ENCODE results near the gene LMAN2.

The LMAN2 gene

GRCh38 chr5:177311723-177312648 is 39.5 kb downstream of the LMAN2 start, which contains the start of gene MXD3:
TSS of gene MXD3 (minus strand) at chr5:177311898. CDS start at chr5:177311830, 68 bp downstream.
- CTCF ChIA-PET = interaction anchor here (0.7 to 2.8 kb wide), 14 partner anchors 10 to 190 kb away, joined by 3 to 13 read pairs (median 4); no protein-coding TSS in a partner anchor
- WGBS (ENCODE audit: insufficient coverage) = 0% methylated on average over 63 of the region's 78 CpGs
- peaks cover 0 to 23% (median 0%) of the 10 kb centered on the region in 4 experiments for H3K36me3 ChIP-seq (ENCODE audit: control insufficient read depth in 4 of 4, insufficient read depth in 4 of 4, low read length in 3 of 4)
- H3K9me3 ChIP-seq (ENCODE audit: control extremely low read depth in 1 of 5, control insufficient read depth in 4 of 5, insufficient read depth in 2 of 5, low read depth in 1 of 5, low read length in 4 of 5) = no peaks in the 10 kb centered on the region
- POLR2A ChIA-PET = interaction anchor here (0.6 to 1.2 kb wide), 2 partner anchors 12 to 20 kb away, joined by 3 to 4 read pairs; no protein-coding TSS in a partner anchor
- peak within 1 kb of the TSS; percentile 41 to 89 (median 70) for H3K4me3 ChIP-seq (ENCODE audit: control insufficient read depth in 1 of 7, extremely low read depth in 1 of 7, insufficient read depth in 4 of 7, low read depth in 2 of 7, low read length in 6 of 7)
- peaks cover 4 to 63% (median 59%) of the 10 kb centered on the region in 4 experiments for H3K4me1 ChIP-seq (ENCODE audit: control extremely low read depth in 1 of 4, control insufficient read depth in 4 of 4, insufficient read depth in 4 of 4, low read length in 3 of 4)
- DNase-seq = peak; percentile 94 to 97 (median 96)
- no peaks in the 10 kb centered on the region for H3K27me3 ChIP-seq (replicated peaks in 2 of 5; ENCODE audit: control insufficient read depth in 4 of 5, insufficient read depth in 5 of 5, low read length in 4 of 5)
- H3K27ac ChIP-seq (ENCODE audit: insufficient read depth in 1 of 2, low read depth in 1 of 2, low read length in 2 of 2, poor library complexity in 1 of 2, severe bottlenecking in 2 of 2) = peak within 1 kb of the TSS in 1 of 2 experiments; percentile 58

- Histone ChIP-seq H3K9me3 (ENCODE audit: control extremely low read depth in 1 of 5, control insufficient read depth in 4 of 5, insufficient read depth in 2 of 5, low read depth in 1 of 5, low read length in 4 of 5) (no peaks in the 10 kb centered on the region), H3K27me3 (replicated peaks in 2 of 5; ENCODE audit: control insufficient read depth in 4 of 5, insufficient read depth in 5 of 5, low read length in 4 of 5) (no peaks in the 10 kb centered on the region), H3K4me1 (ENCODE audit: control extremely low read depth in 1 of 4, control insufficient read depth in 4 of 4, insufficient read depth in 4 of 4, low read length in 3 of 4) (peaks cover 4 to 69% (median 66%) of the 10 kb centered on the region in 4 experiments), H3K27ac (ENCODE audit: insufficient read depth in 1 of 2, low read depth in 1 of 2, low read length in 2 of 2, poor library complexity in 1 of 2, severe bottlenecking in 2 of 2) (no peak overlapping the region), H3K4me3 (ENCODE audit: control insufficient read depth in 1 of 7, extremely low read depth in 1 of 7, insufficient read depth in 4 of 7, low read depth in 2 of 7, low read length in 6 of 7) (peak overlapping the region; percentile 41 to 89 (median 70)), H3K36me3 (ENCODE audit: control insufficient read depth in 4 of 4, insufficient read depth in 4 of 4, low read length in 3 of 4) (peaks cover 0 to 28% (median 2%) of the 10 kb centered on the region in 4 experiments)
- ChIA-PET CTCF (interaction anchor here (1.1 to 5.6 kb wide), 8 partner anchors 9 to 197 kb away, joined by 3 to 42 read pairs (median 9); no protein-coding TSS in a partner anchor), POLR2A (interaction anchor here (0.8 to 1.0 kb wide), 2 partner anchors 10 to 11 kb away, joined by 3 to 4 read pairs; no protein-coding TSS in a partner anchor)
- WGBS (ENCODE audit: insufficient coverage) = 0% methylated on average over 20 of the region's 23 CpGs
- no peak for DNase-seq
Measured at GRCh38 chr5:177311392-177311722, 40.1 kb downstream of the LMAN2 start.

DNA sequence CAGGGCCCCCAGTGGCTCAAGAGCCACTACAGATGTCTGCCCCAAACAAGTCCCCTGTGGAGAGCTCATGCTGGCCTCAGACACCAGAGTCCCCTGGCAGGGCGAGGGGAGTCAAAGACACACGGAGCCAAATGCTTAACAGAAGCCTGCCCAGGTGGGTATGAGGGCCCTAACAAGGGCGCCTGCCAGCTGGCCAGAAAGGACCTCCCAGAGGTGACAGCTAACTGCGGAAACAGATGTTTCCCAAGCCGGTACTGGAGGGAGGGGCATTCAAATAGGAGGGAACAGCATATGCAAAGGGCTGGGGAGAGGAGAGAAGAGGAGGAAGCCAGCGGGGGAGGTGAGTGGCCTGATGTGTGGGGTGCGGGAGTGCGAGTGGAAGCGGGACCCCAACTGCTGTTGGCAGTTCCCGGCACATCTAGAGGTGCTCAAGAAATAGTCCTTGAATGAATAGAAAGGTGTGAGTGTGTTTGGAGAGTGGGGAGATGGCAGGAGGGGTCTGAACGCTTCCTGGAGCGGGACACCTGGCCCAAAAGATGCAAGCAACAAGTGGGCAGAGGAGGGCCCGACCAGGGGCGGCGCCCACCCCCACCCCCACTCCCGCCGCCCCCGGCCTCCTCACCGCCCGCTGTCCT is 40.6 kb downstream of the LMAN2 start:
- Histone ChIP-seq H3K4me1 (ENCODE audit: control extremely low read depth in 1 of 4, control insufficient read depth in 4 of 4, insufficient read depth in 4 of 4, low read length in 3 of 4) (peaks cover 4 to 74% (median 70%) of the 10 kb centered on the region in 4 experiments), H3K27ac (ENCODE audit: insufficient read depth in 1 of 2, low read depth in 1 of 2, low read length in 2 of 2, poor library complexity in 1 of 2, severe bottlenecking in 2 of 2) (no peak overlapping the region), H3K27me3 (replicated peaks in 2 of 5; ENCODE audit: control insufficient read depth in 4 of 5, insufficient read depth in 5 of 5, low read length in 4 of 5) (no peaks in the 10 kb centered on the region), H3K36me3 (ENCODE audit: control insufficient read depth in 4 of 4, insufficient read depth in 4 of 4, low read length in 3 of 4) (peaks cover 0 to 33% (median 4%) of the 10 kb centered on the region in 4 experiments), H3K4me3 (ENCODE audit: control insufficient read depth in 1 of 7, extremely low read depth in 1 of 7, insufficient read depth in 4 of 7, low read depth in 2 of 7, low read length in 6 of 7) (peak overlapping the region; percentile 13 to 89 (median 70)), H3K9me3 (ENCODE audit: control extremely low read depth in 1 of 5, control insufficient read depth in 4 of 5, insufficient read depth in 2 of 5, low read depth in 1 of 5, low read length in 4 of 5) (no peaks in the 10 kb centered on the region)
- WGBS (ENCODE audit: insufficient coverage) = 0% methylated on average over 8 of the region's 20 CpGs
- DNase-seq = peak; percentile 83 to 97 (median 95)
- ChIA-PET POLR2A (interaction anchor here (0.6 to 1.0 kb wide), 3 partner anchors 9 to 11 kb away, joined by 3 to 4 read pairs (median 4); no protein-coding TSS in a partner anchor), CTCF (interaction anchor here (1.0 to 5.6 kb wide), 21 partner anchors 9 to 197 kb away, joined by 3 to 42 read pairs (median 10); partner anchors contain the start of genes LMAN2, RGS14 and SLC34A1)

DNA sequence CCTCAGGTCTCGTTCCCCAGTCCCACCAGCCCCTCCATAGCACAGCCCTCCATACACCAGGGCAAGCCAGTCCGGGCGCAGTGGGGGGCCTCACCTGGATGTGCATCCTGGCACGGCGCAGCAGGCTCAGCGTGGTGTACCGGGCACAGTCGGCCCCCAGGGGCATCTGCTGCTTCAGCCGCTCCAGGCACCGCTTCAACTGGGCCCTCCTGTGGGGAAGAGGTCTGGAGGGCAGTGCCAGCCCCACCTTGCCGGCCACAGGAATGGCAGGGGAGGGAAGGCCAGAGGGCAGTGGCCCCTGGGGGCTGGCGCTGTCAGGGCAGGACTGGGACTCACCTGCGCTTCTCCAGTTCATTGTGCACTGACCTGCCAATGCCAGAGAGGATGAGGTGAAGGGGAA is 41.1 kb downstream of the LMAN2 start:
- Histone ChIP-seq H3K27me3 (replicated peaks in 2 of 5; ENCODE audit: control insufficient read depth in 4 of 5, insufficient read depth in 5 of 5, low read length in 4 of 5) (no peaks in the 10 kb centered on the region), H3K4me3 (ENCODE audit: control insufficient read depth in 1 of 7, extremely low read depth in 1 of 7, insufficient read depth in 4 of 7, low read depth in 2 of 7, low read length in 6 of 7) (peak overlapping the region in 5 of 7 experiments; percentile 26 to 89 (median 73)), H3K27ac (ENCODE audit: insufficient read depth in 1 of 2, low read depth in 1 of 2, low read length in 2 of 2, poor library complexity in 1 of 2, severe bottlenecking in 2 of 2) (no peak overlapping the region), H3K4me1 (ENCODE audit: control extremely low read depth in 1 of 4, control insufficient read depth in 4 of 4, insufficient read depth in 4 of 4, low read length in 3 of 4) (peaks cover 7 to 79% (median 76%) of the 10 kb centered on the region in 4 experiments), H3K9me3 (ENCODE audit: control extremely low read depth in 1 of 5, control insufficient read depth in 4 of 5, insufficient read depth in 2 of 5, low read depth in 1 of 5, low read length in 4 of 5) (no peaks in the 10 kb centered on the region), H3K36me3 (ENCODE audit: control insufficient read depth in 4 of 4, insufficient read depth in 4 of 4, low read length in 3 of 4) (peaks cover 0 to 38% (median 6%) of the 10 kb centered on the region in 4 experiments)
- no peak for DNase-seq
- ChIA-PET POLR2A (interaction anchor here (0.6 to 1.0 kb wide), 3 partner anchors 9 to 10 kb away, joined by 3 to 4 read pairs (median 4); no protein-coding TSS in a partner anchor), CTCF (interaction anchor here (0.7 to 5.6 kb wide), 29 partner anchors 9 to 198 kb away, joined by 3 to 42 read pairs (median 7); partner anchors contain the start of genes LMAN2, PDLIM7, RGS14 and SLC34A1)
- WGBS (ENCODE audit: insufficient coverage) = 97% methylated on average over 12 of the region's 13 CpGs

DNA sequence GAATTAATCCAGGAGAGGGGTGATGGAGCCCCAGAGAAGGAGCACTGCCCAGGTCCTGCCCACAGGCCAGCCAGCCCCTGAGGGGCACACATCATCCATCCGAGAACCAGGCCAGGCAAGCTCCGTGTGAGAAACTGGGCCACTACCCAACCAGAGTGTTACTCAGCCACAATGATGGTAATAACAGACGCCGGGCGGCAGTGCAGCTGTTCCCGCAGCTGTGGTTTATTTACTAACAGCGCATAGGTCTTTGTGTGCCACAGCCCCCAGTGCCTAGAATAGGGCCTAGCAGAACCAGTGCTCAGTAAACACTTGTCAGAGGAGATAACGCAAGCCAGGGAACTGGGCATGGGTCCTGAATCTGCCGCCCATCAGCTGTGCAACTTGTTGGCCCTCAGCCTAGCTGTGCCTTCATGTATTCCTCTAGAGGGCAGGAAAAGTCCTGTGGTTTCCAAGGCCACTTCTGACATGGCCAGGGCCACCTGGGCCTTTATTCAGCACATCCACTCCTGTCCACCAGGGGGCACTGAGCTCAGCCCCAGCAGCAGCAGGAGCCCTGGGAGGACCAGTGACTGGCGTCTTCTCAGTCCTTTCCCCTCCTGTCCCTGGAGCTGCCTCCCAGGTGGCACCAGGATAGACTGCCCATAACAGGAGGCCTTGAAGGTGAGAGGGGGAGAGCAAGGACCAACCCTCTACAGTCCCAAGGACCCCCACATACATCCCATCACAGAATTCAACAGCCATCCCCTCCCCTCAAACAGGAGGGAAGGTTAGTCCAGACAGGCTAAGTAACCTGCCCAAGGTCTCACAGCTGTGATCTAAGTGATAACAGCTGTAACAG is 41.9 kb downstream of the LMAN2 start:
- Histone ChIP-seq H3K27ac (ENCODE audit: insufficient read depth in 1 of 2, low read depth in 1 of 2, low read length in 2 of 2, poor library complexity in 1 of 2, severe bottlenecking in 2 of 2) (no peak overlapping the region), H3K9me3 (ENCODE audit: control extremely low read depth in 1 of 5, control insufficient read depth in 4 of 5, insufficient read depth in 2 of 5, low read depth in 1 of 5, low read length in 4 of 5) (no peaks in the 10 kb centered on the region), H3K36me3 (ENCODE audit: control insufficient read depth in 4 of 4, insufficient read depth in 4 of 4, low read length in 3 of 4) (peaks cover 0 to 38% (median 7%) of the 10 kb centered on the region in 4 experiments), H3K27me3 (replicated peaks in 2 of 5; ENCODE audit: control insufficient read depth in 4 of 5, insufficient read depth in 5 of 5, low read length in 4 of 5) (no peaks in the 10 kb centered on the region), H3K4me1 (ENCODE audit: control extremely low read depth in 1 of 4, control insufficient read depth in 4 of 4, insufficient read depth in 4 of 4, low read length in 3 of 4) (peaks cover 7 to 86% (median 83%) of the 10 kb centered on the region in 4 experiments), H3K4me3 (ENCODE audit: control insufficient read depth in 1 of 7, extremely low read depth in 1 of 7, insufficient read depth in 4 of 7, low read depth in 2 of 7, low read length in 6 of 7) (peak overlapping the region in 1 of 7 experiments; percentile 81)
- 89% methylated on average over 6 of the region's 10 CpGs for WGBS (ENCODE audit: insufficient coverage)
- CTCF ChIA-PET = interaction anchor here (0.7 to 5.6 kb wide), 35 partner anchors 8 to 198 kb away, joined by 3 to 42 read pairs (median 6); partner anchors contain the start of genes LMAN2, PDLIM7, RGS14 and SLC34A1
- POLR2A ChIA-PET = no interaction called here
- DNase-seq = peak; percentile 65 to 77 (median 76)

GRCh38 chr5:177308740-177309139 is 42.7 kb downstream of the LMAN2 start:
- H3K4me3 ChIP-seq (ENCODE audit: control insufficient read depth in 1 of 7, extremely low read depth in 1 of 7, insufficient read depth in 4 of 7, low read depth in 2 of 7, low read length in 6 of 7) = peak overlapping the region in 3 of 7 experiments; percentile 4 to 35 (median 4)
- 92% methylated on average over 11 of the region's 11 CpGs for WGBS (ENCODE audit: insufficient coverage)
- no peaks in the 10 kb centered on the region for H3K27me3 ChIP-seq (replicated peaks in 2 of 5; ENCODE audit: control insufficient read depth in 4 of 5, insufficient read depth in 5 of 5, low read length in 4 of 5)
- H3K36me3 ChIP-seq (ENCODE audit: control insufficient read depth in 4 of 4, insufficient read depth in 4 of 4, low read length in 3 of 4) = peaks cover 0 to 38% (median 7%) of the 10 kb centered on the region in 4 experiments
- H3K4me1 ChIP-seq (ENCODE audit: control extremely low read depth in 1 of 4, control insufficient read depth in 4 of 4, insufficient read depth in 4 of 4, low read length in 3 of 4) = peaks cover 12 to 93% (median 90%) of the 10 kb centered on the region in 4 experiments
- H3K27ac ChIP-seq (ENCODE audit: insufficient read depth in 1 of 2, low read depth in 1 of 2, low read length in 2 of 2, poor library complexity in 1 of 2, severe bottlenecking in 2 of 2) = no peak overlapping the region
- POLR2A ChIA-PET = interaction anchor here (1.6 kb wide), 1 partner anchor 53 kb away, joined by 5 read pairs; no protein-coding TSS in a partner anchor
- DNase-seq = no peak
- H3K9me3 ChIP-seq (ENCODE audit: control extremely low read depth in 1 of 5, control insufficient read depth in 4 of 5, insufficient read depth in 2 of 5, low read depth in 1 of 5, low read length in 4 of 5) = no peaks in the 10 kb centered on the region
- CTCF ChIA-PET = interaction anchor here (0.8 to 5.6 kb wide), 23 partner anchors 9 to 199 kb away, joined by 3 to 42 read pairs (median 7); partner anchors contain the start of genes LMAN2, PDLIM7, RGS14 and SLC34A1
